ENCODE results near the gene LIPM. TPM values are rescaled to one million over a fixed set of nuclear protein-coding genes. Genes with fewer than 3 reads are reported as not detected.

The LIPM gene
- total and polyA plus RNA-seq, 2 of the 13 experiments (the other 11 are each of a cell fraction or from before 2014, with no cell fraction given): not detected

- H3K4me1 ChIP-seq (ENCODE audit: insufficient read depth, low read length): no peaks in the 10 kb centered on the region
- CTCF ChIA-PET (ENCODE audit: low intra/inter-chr PET ratio, low total read pairs): no interaction called here
- POLR2A ChIA-PET: no interaction called here
- no peaks in the 10 kb centered on the region for H3K36me3 ChIP-seq (replicated peaks in 1 of 2; ENCODE audit: control insufficient read depth in 1 of 2, insufficient read depth in 2 of 2, low read length in 2 of 2)
- no peak overlapping the region for H3K9ac ChIP-seq (ENCODE audit: insufficient read depth, low read depth, low read length)
- no peak overlapping the region for H2AFZ ChIP-seq (ENCODE audit: low read length)
- H4K20me1 ChIP-seq (ENCODE audit: insufficient read depth, low read length): no peaks in the 10 kb centered on the region
- H3K79me2 ChIP-seq (ENCODE audit: insufficient read depth, low read length): no peaks in the 10 kb centered on the region
- TF ChIP-seq SP1 (IDR thresholded peaks at IDR 0.05): no peak
- no peak for TF ChIP-seq SP1 (CRISPR knock-in tag; IDR thresholded peaks at IDR 0.05)
- no peak for TF ChIP-seq ZGPAT (CRISPR knock-in tag; IDR thresholded peaks at IDR 0.05)
- no peak for TF ChIP-seq ISL2 (CRISPR knock-in tag; IDR thresholded peaks at IDR 0.05)
- no peak for TF ChIP-seq PLSCR1 (CRISPR knock-in tag; IDR thresholded peaks at IDR 0.05; ENCODE audit: borderline replicate concordance)
- TF ChIP-seq SRSF4 (IDR thresholded peaks at IDR 0.05; ENCODE audit: low read depth, low read length, poor library complexity, severe bottlenecking): no peak
- H3K27me3 ChIP-seq (ENCODE audit: control insufficient read depth in 1 of 2, insufficient read depth in 2 of 2, low read length in 2 of 2): no peaks in the 10 kb centered on the region
- FAIRE-seq (no peak), DNase-seq (ENCODE audit: low spot score) (no peak), ATAC-seq (no peak)
- no peak overlapping the region for H3K4me3 ChIP-seq (replicated peaks in 1 of 3; ENCODE audit: insufficient read depth in 1 of 3, low read depth in 2 of 3, low read length in 3 of 3)
- BruUV-seq (replicated peaks): no TSS peak
- in situ Hi-C loops (cut with HindIII; ENCODE audit: extremely low pct_ligation_motif_present, low pct_unique_long_range_greater_than_20kb): no loop called here
- no peaks in the 10 kb centered on the region for H3K9me3 ChIP-seq (ENCODE audit: low read length)
- H3K27ac ChIP-seq (ENCODE audit: extremely low read length, insufficient read depth, low read length): no peak overlapping the region
- no peak overlapping the region for H3K4me2 ChIP-seq (ENCODE audit: low read depth, low read length)
- WGBS (ENCODE audit: low lambda C conversion rate): 32% methylated on average over 3 of the region's 3 CpGs
- intact Hi-C loops (cut with micrococcal nuclease; ENCODE audit: unreplicated experiment): no loop called here
These were observed 18.8 kb upstream of the LIPM start for GRCh38 chr10:88783724-88784123.
